H9 (cell line): ENCODE measurements around the gene ANKUB1. TPM values are rescaled to one million over a fixed set of nuclear protein-coding genes. Genes with fewer than 3 reads are reported as not detected.

Experiments
- DNase-seq: peaks from one replicate; pipeline ENCODE4 v3.0.0-alpha.2; 2017
- H2AFZ ChIP-seq: one replicate; pipeline ENCODE4 v1.6.1; 2013; ENCODE audit warnings: mild to moderate bottlenecking, low read length, control low read depth, moderate library complexity
- H2AK5ac ChIP-seq: 2 replicates; pipeline ENCODE4 v1.6.1; 2013; ENCODE audit warnings: low read length, control low read depth, mixed read lengths; ENCODE audit not compliant: insufficient read length
- H2BK120ac ChIP-seq: one replicate; pipeline ENCODE4 v1.6.1; 2013; ENCODE audit warnings: low read depth, mild to moderate bottlenecking, low read length, control low read depth, inconsistent platforms; ENCODE audit not compliant: poor library complexity, severe bottlenecking
- H2BK12ac ChIP-seq: 2 replicates; pipeline ENCODE4 v1.6.1; 2013; ENCODE audit warnings: low read length, control low read depth, mixed read lengths, low read depth; ENCODE audit not compliant: insufficient read length
- H2BK15ac ChIP-seq: 2 replicates; pipeline ENCODE4 v1.6.1; 2013; ENCODE audit warnings: low read depth, low read length, control low read depth
- H2BK20ac ChIP-seq: one replicate; pipeline ENCODE4 v1.6.1; 2013; ENCODE audit warnings: low read depth, mild to moderate bottlenecking, low read length, control low read depth, inconsistent platforms; ENCODE audit not compliant: poor library complexity, severe bottlenecking
- H2BK5ac ChIP-seq: 2 replicates; pipeline ENCODE4 v1.6.1; 2013; ENCODE audit warnings: low read length, control low read depth, mixed read lengths; ENCODE audit not compliant: insufficient read length
- H3K14ac ChIP-seq: 2 replicates; pipeline ENCODE4 v1.6.1; 2013; ENCODE audit warnings: low read length, control low read depth; ENCODE audit not compliant: insufficient read depth
- H3K18ac ChIP-seq: 2 replicates; pipeline ENCODE4 v1.6.1; 2013; ENCODE audit warnings: low read depth, mild to moderate bottlenecking, mixed read lengths, low read length, control low read depth; ENCODE audit not compliant: insufficient read length
- H3K23ac ChIP-seq: 2 replicates; pipeline ENCODE4 v1.6.1; 2013; ENCODE audit warnings: low read length, control low read depth, mixed read lengths, low read depth; ENCODE audit not compliant: insufficient read length
- H3K23me2 ChIP-seq: 2 replicates; pipeline ENCODE4 v1.6.1; 2013; ENCODE audit warnings: low read depth, mild to moderate bottlenecking, mixed read lengths, low read length, control low read depth; ENCODE audit not compliant: insufficient read length, poor library complexity, severe bottlenecking
- H3K27ac ChIP-seq: 2 replicates; pipeline ENCODE4 v1.5.1; 2013; ENCODE audit warnings: low read length, control low read depth, mixed read lengths, low read depth; ENCODE audit not compliant: insufficient read length
- H3K27me3 ChIP-seq: 2 replicates; pipeline ENCODE4 v1.6.1; 2013; ENCODE audit warnings: low read length, control low read depth, inconsistent platforms; ENCODE audit not compliant: insufficient read depth
- H3K4ac ChIP-seq: 2 replicates; pipeline ENCODE4 v1.6.1; 2013; ENCODE audit warnings: low read depth, mild to moderate bottlenecking, control low read depth, inconsistent platforms, low read length, moderate library complexity
- H3K4me1 ChIP-seq: 2 replicates; pipeline ENCODE4 v1.6.1; 2013; ENCODE audit warnings: low read length, control low read depth, inconsistent platforms; ENCODE audit not compliant: insufficient read depth
- H3K4me2 ChIP-seq: 2 replicates; pipeline ENCODE4 v1.6.1; 2013; ENCODE audit warnings: low read length, control low read depth, mixed read lengths; ENCODE audit not compliant: insufficient read length, insufficient read depth
- H3K56ac ChIP-seq: 2 replicates; pipeline ENCODE4 v1.6.1; 2013; ENCODE audit warnings: low read depth, mild to moderate bottlenecking, mixed read lengths, low read length, control low read depth; ENCODE audit not compliant: insufficient read length
- H3K79me1 ChIP-seq: 2 replicates; pipeline ENCODE4 v1.6.1; 2013; ENCODE audit warnings: low read depth, mild to moderate bottlenecking, moderate library complexity, low read length, control low read depth, inconsistent platforms; ENCODE audit not compliant: insufficient read depth, poor library complexity, severe bottlenecking
- H3K79me2 ChIP-seq: 2 replicates; pipeline ENCODE4 v1.6.1; 2013; ENCODE audit warnings: low read length, control low read depth, inconsistent platforms; ENCODE audit not compliant: insufficient read depth
- H3K9ac ChIP-seq: 2 replicates; pipeline ENCODE4 v1.6.1; 2013; ENCODE audit warnings: low read length, control low read depth, mixed read lengths; ENCODE audit not compliant: insufficient read length; ENCODE audit errors: extremely low read depth
- H3K9me3 ChIP-seq: one replicate; pipeline ENCODE4 v1.6.1; 2013; ENCODE audit warnings: low read depth, low read length, inconsistent platforms; ENCODE audit not compliant: control insufficient read depth
- H3T11ph ChIP-seq: one replicate; pipeline ENCODE4 v1.6.1; 2013; ENCODE audit warnings: mild to moderate bottlenecking, low read length, control low read depth, inconsistent platforms
- H4K20me1 ChIP-seq: one replicate; pipeline ENCODE4 v1.6.1; 2013; ENCODE audit not compliant: control insufficient read depth, insufficient read length, insufficient read depth
- H4K5ac ChIP-seq: 2 replicates; pipeline ENCODE4 v1.6.1; 2013; ENCODE audit warnings: low read depth, mild to moderate bottlenecking, mixed read lengths, low read length, control low read depth; ENCODE audit not compliant: insufficient read length
- H4K8ac ChIP-seq: replicated peaks from 2 replicates; pipeline ENCODE4 v1.6.1; 2013; ENCODE audit warnings: low read length, control low read depth, mixed read lengths, low read depth; ENCODE audit not compliant: insufficient read length
- H4K91ac ChIP-seq: 2 replicates; pipeline ENCODE4 v1.6.1; 2013; ENCODE audit warnings: low read depth, mild to moderate bottlenecking, moderate library complexity, mixed read lengths, low read length, control low read depth; ENCODE audit not compliant: insufficient read length
- H3K27ac Mint-ChIP-seq, 3 experiments: 2 replicates in 2 of 3; 3 replicates in 1 of 3; pipeline ENCODE4 v1.8.0; 2020 to 2021; ENCODE audit warnings: mixed read lengths in 3 of 3, mild to moderate bottlenecking in 1 of 3, moderate library complexity in 1 of 3
- H3K27me3 Mint-ChIP-seq: 2 replicates; pipeline ENCODE4 v1.8.0; 2021; ENCODE audit warnings: low read depth, mild to moderate bottlenecking, moderate library complexity, mixed read lengths
- H3K36me3 Mint-ChIP-seq, 3 experiments: 2 replicates in 2 of 3; 3 replicates in 1 of 3; pipeline ENCODE4 v1.8.0; 2020 to 2021; ENCODE audit warnings: low read depth in 3 of 3, mixed read lengths in 3 of 3; ENCODE audit not compliant: insufficient read depth in 1 of 3
- H3K4me1 Mint-ChIP-seq, 2 experiments: 2 replicates each; pipeline ENCODE4 v1.8.0; 2020; ENCODE audit warnings: mixed read lengths in 2 of 2
- H3K4me3 Mint-ChIP-seq, 2 experiments: 2 replicates in 1 of 2; 3 replicates in 1 of 2; pipeline ENCODE4 v1.8.0; 2020 to 2021; ENCODE audit warnings: mild to moderate bottlenecking in 2 of 2, mixed read lengths in 2 of 2, moderate library complexity in 1 of 2
- H3K9me3 Mint-ChIP-seq, 2 experiments: 2 replicates in 1 of 2; 3 replicates in 1 of 2; pipeline ENCODE4 v1.8.0; 2020; ENCODE audit warnings: mild to moderate bottlenecking in 2 of 2, mixed read lengths in 2 of 2, moderate library complexity in 1 of 2
- CTCF ChIP-seq: fragments of 200-600 bp; sonication (generic); conservative IDR thresholded peaks from 3 replicates; pipeline ENCODE4 v1.8.0; 2021; ENCODE audit warnings: antibody characterized with exemption, mild to moderate bottlenecking
- WGBS: extraction: QIAGEN DNeasy Blood & Tissue Kit; methylation state at CpG from one replicate; pipeline ENCODE4 v1.1.7; 2013; ENCODE audit warnings: missing lambda C conversion rate, low lambda C conversion rate, mixed read lengths; ENCODE audit not compliant: insufficient read length; ENCODE audit errors: extremely low coverage; 5-methylcytosine and 5-hydroxymethylcytosine counted together
- total RNA-seq: library from RNA; stranded (reverse); gene quantifications from 2 replicates; pipeline ENCODE4 v1.2.1, GENCODE V29; 2021

Gene ANKUB1
- total RNA-seq, 1 experiment from 2014 or later, result not detected

GRCh38 chr3:149812606-149813366 is 20.4 kb upstream of the ANKUB1 start, which contains the start of gene RNF13:
TSS of gene RNF13 (plus strand) at chr3:149813215. CDS start at chr3:149846027, 32,812 bp downstream.
- Mint-ChIP-seq H3K4me3 (peak within 1 kb of the TSS; percentile 94 to 98), H3K36me3 (0 out of 7 replicates have a peak, but pooled peaks cover 0 to 4% (median 0%) of the 10 kb centered on the region in 3 experiments), H3K27me3 (no peaks in the 10 kb centered on the region), H3K27ac (peak within 1 kb of the TSS; percentile 96 to 98 (median 98)), H3K9me3 (no peaks in the 10 kb centered on the region), H3K4me1 (peaks cover 34 to 36% of the 10 kb centered on the region in 2 experiments)
- no peak within 1 kb of the TSS for H2AK5ac ChIP-seq
- peaks cover 10% of the 10 kb centered on the region for H3K23me2 ChIP-seq
- H3K9me3 ChIP-seq, result no peaks in the 10 kb centered on the region
- H3K27ac ChIP-seq, result peak within 1 kb of the TSS; percentile 27
- H2BK12ac ChIP-seq, result no peak within 1 kb of the TSS
- H3K79me2 ChIP-seq, result peaks cover 17% of the 10 kb centered on the region; the same call in 1 of the 2 replicates
- no peak within 1 kb of the TSS for H2BK120ac ChIP-seq
- H3K9ac ChIP-seq, result peak within 1 kb of the TSS; percentile 74
- H2BK20ac ChIP-seq, result no peak within 1 kb of the TSS
- no peaks in the 10 kb centered on the region for H3K27me3 ChIP-seq
- H2AFZ ChIP-seq, result peak within 1 kb of the TSS; percentile 66
- H4K91ac ChIP-seq, result no peak within 1 kb of the TSS
- no peaks in the 10 kb centered on the region for H4K20me1 ChIP-seq
- peak within 1 kb of the TSS; percentile 85 for H3K18ac ChIP-seq
- peak; percentile 93 for DNase-seq
- no peak within 1 kb of the TSS for H2BK5ac ChIP-seq
- peak within 1 kb of the TSS; percentile 97 for H3K4me2 ChIP-seq
- H3T11ph ChIP-seq, result no peak within 1 kb of the TSS
- no peak within 1 kb of the TSS for H3K4ac ChIP-seq
- WGBS, result no CpG with 5 or more reads among the region's 56 CpGs
- no peak within 1 kb of the TSS for H3K23ac ChIP-seq
- H3K14ac ChIP-seq, result peak within 1 kb of the TSS; percentile 86
- TF ChIP-seq CTCF, result no peak
- H2BK15ac ChIP-seq, result no peak within 1 kb of the TSS
- H4K5ac ChIP-seq, result peak within 1 kb of the TSS; percentile 1
- H3K4me1 ChIP-seq, result no peaks in the 10 kb centered on the region
- no peak within 1 kb of the TSS for H4K8ac ChIP-seq
- no peak within 1 kb of the TSS for H3K56ac ChIP-seq
- peaks cover 3% of the 10 kb centered on the region for H3K79me1 ChIP-seq
